ENCODE measurements around the gene PMIS2.
"Not testable (repeated sequence)": the region's sequence is repeated elsewhere in the genome, so short reads cannot be mapped to it uniquely, and the experiment has no call there.

The PMIS2 gene

GRCh38 chr19:35590875-35591274, 4.9 kb downstream of the PMIS2 start:
- DNase-seq (ENCODE audit: low read depth in 2 of 2): no peak

DNA sequence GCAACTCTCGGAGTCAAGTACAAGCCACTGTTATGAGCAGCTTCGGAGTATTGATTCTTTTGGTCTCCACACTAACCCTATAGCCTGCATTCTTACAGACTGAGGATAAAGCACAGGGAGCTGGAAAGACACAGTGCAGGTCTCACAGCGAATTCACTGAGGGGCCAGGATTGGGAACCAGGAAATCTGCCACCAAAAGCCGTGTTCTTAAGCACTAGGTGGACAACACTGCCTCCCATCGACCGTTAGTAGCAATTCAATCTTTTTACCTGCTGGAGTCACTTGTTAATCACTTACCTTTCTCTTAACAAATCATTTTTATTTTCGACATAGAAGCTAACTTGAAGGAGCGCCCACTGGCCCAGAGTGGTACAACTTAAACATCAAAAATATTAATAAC, 6.3 kb downstream of the PMIS2 start:
- no peak for DNase-seq (ENCODE audit: low read depth in 2 of 2)

GRCh38 chr19:35595026-35595425, 9.1 kb downstream of the PMIS2 start:
- DNase-seq (ENCODE audit: low read depth in 2 of 2): not testable (repeated sequence)

GRCh38 chr19:35595928-35596327, 10.0 kb downstream of the PMIS2 start:
- no peak for DNase-seq (ENCODE audit: low read depth in 2 of 2)

GRCh38 chr19:35596366-35596999, 10.5 kb downstream of the PMIS2 start:
- DNase-seq (ENCODE audit: low read depth in 2 of 2): no peak

- no peak for DNase-seq (ENCODE audit: low read depth in 2 of 2)
Measured at GRCh38 chr19:35601971-35602370, 16.0 kb downstream of the PMIS2 start.

DNA sequence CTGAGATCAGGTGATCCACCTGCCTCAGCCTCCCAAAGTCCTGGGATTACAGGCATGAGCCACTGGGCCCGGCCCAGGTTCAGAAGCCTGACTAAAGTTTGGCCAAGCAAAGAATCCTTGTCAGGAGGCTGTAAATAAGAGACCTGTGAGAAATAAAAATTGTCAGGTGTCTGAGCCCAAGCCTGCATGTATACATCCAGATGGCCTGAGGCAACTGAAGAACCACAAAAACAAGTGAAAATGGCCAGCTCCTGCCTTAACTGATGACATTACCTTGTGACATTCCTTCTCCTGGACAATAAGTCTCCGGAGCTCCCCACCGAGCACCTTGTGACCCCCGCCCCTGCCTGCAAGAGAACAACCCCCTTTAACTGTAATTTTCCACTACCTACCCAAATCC, 18.5 kb downstream of the PMIS2 start:
- not testable (repeated sequence) for DNase-seq (ENCODE audit: low read depth in 2 of 2)

DNA sequence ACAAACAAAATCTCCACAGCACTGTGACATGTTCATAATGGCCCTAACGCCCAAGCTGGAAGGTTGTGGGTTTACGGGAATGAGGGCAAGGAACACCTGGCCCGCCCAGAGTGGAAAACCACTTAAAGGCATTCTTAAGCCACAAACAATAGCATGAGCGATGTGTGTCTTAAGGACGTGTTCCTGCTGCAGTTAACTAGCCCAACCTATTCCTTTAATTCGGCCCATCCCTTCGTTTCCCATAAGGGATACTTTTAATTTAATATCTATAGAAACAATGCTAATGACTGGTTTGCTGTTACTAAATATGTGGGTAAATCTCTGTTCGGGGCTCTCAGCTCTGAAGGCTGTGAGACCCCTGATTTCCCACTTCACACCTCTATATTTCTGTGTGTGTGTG, 21.2 kb downstream of the PMIS2 start:
- not testable (repeated sequence) for DNase-seq (ENCODE audit: low read depth in 2 of 2)

DNA sequence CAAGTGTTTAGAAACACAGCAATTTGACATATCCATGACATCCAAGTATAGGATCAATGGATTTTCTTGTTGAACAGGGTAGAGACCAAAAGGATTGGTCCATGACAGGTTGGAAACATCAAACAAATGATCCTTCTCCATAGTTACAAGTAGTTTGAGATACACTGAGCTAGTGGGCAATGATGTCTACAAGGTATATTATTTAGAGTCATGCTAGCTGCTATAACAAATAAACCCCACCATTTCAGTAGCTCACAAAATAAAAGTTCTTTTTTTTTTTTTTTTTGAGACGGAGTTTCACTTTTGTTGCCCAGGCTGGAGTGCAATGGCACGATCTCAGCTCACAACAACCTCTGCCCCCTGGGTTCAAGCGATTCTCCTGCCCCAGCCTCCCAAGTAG, 21.7 kb downstream of the PMIS2 start:
- DNase-seq (ENCODE audit: low read depth in 2 of 2): no peak

- DNase-seq (ENCODE audit: low read depth in 2 of 2): no peak
Measured at GRCh38 chr19:35608251-35608650, 22.3 kb downstream of the PMIS2 start.

- no peak for DNase-seq (ENCODE audit: low read depth in 2 of 2)
Measured at GRCh38 chr19:35609851-35610353, 23.9 kb downstream of the PMIS2 start.

GRCh38 chr19:35612224-35612558, 26.2 kb downstream of the PMIS2 start:
- no peak for DNase-seq (ENCODE audit: low read depth in 2 of 2)

- peak; percentile 91 to 93 for DNase-seq (ENCODE audit: low read depth in 2 of 2)
Measured at GRCh38 chr19:35612559-35613321, 26.8 kb downstream of the PMIS2 start, which contains the start of gene HAUS5. TSS of gene HAUS5 (plus strand) at chr19:35612735. CDS start at chr19:35612795, 60 bp downstream.

- DNase-seq (ENCODE audit: low read depth in 2 of 2): no peak
Measured at GRCh38 chr19:35613574-35613973, 27.6 kb downstream of the PMIS2 start.

DNA sequence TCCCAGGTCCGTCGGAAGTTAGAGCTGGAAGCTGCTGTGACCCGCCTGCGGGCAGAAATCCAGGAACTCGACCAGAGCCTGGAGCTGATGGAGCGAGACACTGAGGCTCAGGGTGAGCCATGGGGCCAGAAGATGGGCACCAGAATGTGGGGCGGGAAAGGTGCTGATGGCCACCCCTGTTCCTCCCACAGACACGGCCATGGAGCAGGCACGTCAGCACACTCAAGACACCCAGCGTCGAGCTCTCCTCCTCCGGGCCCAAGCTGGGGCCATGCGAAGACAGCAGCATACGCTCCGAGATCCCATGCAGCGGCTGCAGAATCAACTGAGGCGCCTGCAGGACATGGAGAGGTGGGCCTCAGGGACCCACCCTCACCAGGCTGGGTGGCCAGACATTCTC, 29.1 kb downstream of the PMIS2 start:
- no peak for DNase-seq (ENCODE audit: low read depth in 2 of 2)

- no peak for DNase-seq (ENCODE audit: low read depth in 2 of 2)
Measured at GRCh38 chr19:35618857-35619256, 32.9 kb downstream of the PMIS2 start.

- no peak for DNase-seq (ENCODE audit: low read depth in 2 of 2)
Measured at GRCh38 chr19:35619290-35619923, 33.4 kb downstream of the PMIS2 start.

DNA sequence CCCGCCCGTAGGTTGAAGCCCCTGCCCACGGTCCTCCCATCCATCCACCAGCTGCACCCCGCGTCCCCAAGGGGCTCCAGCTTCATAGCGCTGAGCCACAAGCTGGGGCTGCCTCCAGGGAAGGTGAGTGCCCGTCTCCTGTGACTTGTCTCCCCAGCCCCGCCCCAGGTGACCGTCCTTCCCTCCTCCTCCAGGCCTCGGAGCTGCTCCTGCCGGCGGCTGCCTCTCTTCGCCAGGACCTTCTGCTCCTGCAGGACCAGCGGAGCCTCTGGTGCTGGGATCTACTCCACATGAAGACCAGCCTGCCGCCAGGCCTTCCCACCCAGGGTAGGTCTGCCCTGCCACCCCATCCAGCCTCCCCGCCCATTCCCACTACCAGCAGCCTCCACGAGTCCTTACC, 34.0 kb downstream of the PMIS2 start:
- no peak for DNase-seq (ENCODE audit: low read depth in 2 of 2)

DNA sequence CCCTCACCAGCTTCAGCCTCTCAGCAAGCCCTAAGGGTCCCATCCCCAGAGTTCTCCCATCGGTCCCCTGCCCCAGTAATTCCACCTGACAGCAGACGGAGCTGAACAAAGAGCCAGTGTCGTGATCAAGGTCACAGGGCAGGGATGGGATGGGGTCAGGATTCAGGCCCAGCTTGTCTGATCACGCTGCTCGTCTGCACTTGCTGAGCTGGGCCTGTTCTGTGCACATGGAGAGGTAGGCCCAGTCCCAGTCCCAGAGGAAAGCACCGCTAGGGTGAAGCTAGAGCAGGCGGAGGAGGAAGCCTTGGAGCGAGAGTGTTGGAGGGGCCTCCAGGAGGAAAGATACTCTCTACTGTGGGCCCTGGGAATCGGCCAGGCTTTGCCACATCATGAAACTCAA, 35.7 kb downstream of the PMIS2 start:
- no peak for DNase-seq (ENCODE audit: low read depth in 2 of 2)

GRCh38 chr19:35622750-35623149, 36.8 kb downstream of the PMIS2 start:
- DNase-seq (ENCODE audit: low read depth in 2 of 2): no peak

- DNase-seq (ENCODE audit: low read depth in 2 of 2): no peak
Measured at GRCh38 chr19:35623327-35624010, 37.5 kb downstream of the PMIS2 start.

- no peak for DNase-seq (ENCODE audit: low read depth in 2 of 2)
Measured at GRCh38 chr19:35628264-35628564, 42.2 kb downstream of the PMIS2 start.

All from stimulated activated CD4-positive, alpha-beta T cell treated with anti-CD3 and anti-CD28 coated beads, Interleukin-15, amount 100 ng/mL, for 48 hours (primary cell).